Stimulated activated CD4-positive, alpha-beta T cell treated with anti-CD3 and anti-CD28 coated beads, Interleukin-1b, Interleukin-23, amount 100 ng/mL, for 48 hours (primary cell): ENCODE results near the gene LIM2.

Experiments used
- DNase-seq: peaks from one replicate; pipeline ENCODE4 v3.0.0-alpha.2; 2020

Gene LIM2

GRCh38 chr19:51365211-51365964, 22.4 kb downstream of the LIM2 start:
- DNase-seq = no peak

GRCh38 chr19:51364200-51365106, 23.3 kb downstream of the LIM2 start:
- DNase-seq = no peak

- DNase-seq = no peak
Observed at GRCh38 chr19:51361239-51361638, 26.5 kb downstream of the LIM2 start.

GRCh38 chr19:51359294-51359693, 28.5 kb downstream of the LIM2 start:
- no peak for DNase-seq

- no peak for DNase-seq
Observed at GRCh38 chr19:51357952-51358351, 29.8 kb downstream of the LIM2 start.

GRCh38 chr19:51356159-51356801, 31.5 kb downstream of the LIM2 start:
- no peak for DNase-seq

- DNase-seq = no peak
Observed at GRCh38 chr19:51354742-51355148, 33.0 kb downstream of the LIM2 start.

GRCh38 chr19:51354103-51354741, 33.6 kb downstream of the LIM2 start:
- no peak for DNase-seq

GRCh38 chr19:51352783-51353360, 34.9 kb downstream of the LIM2 start:
- no peak for DNase-seq

- no peak for DNase-seq
Observed at GRCh38 chr19:51351266-51351990, 36.3 kb downstream of the LIM2 start.

- no peak for DNase-seq
Observed at GRCh38 chr19:51347209-51347928, 40.4 kb downstream of the LIM2 start.

- DNase-seq = no peak
Observed at GRCh38 chr19:51346742-51347141, 41.0 kb downstream of the LIM2 start.

- DNase-seq = no peak
Observed at GRCh38 chr19:51345076-51345620, 42.6 kb downstream of the LIM2 start.

- DNase-seq = no peak
Observed at GRCh38 chr19:51342631-51343569, 44.9 kb downstream of the LIM2 start.

GRCh38 chr19:51341976-51342580, 45.7 kb downstream of the LIM2 start, which contains the start of gene VSIG10L:
VSIG10L (minus strand) TSS chr19:51342139; CDS start chr19:51342124, 15 bp downstream.
- no peak for DNase-seq

- no peak for DNase-seq
Observed at GRCh38 chr19:51341066-51341465, 46.7 kb downstream of the LIM2 start.

- peak; percentile 98 for DNase-seq
Observed at GRCh38 chr19:51339687-51340656, 47.8 kb downstream of the LIM2 start.

- DNase-seq = no peak
Observed at GRCh38 chr19:51339313-51339686, 48.5 kb downstream of the LIM2 start.
